K562 (cell line): ENCODE data around the gene IPO9. TPM values are rescaled to one million over a fixed set of nuclear protein-coding genes. Genes with fewer than 3 reads are reported as not detected.

Experiments
- CBX2 ChIP-seq: fragments of 200-600 bp; sonication (generic); IDR thresholded peaks from one replicate; pipeline ENCODE4 v1.6.1; 2012; ENCODE audit warnings: mild to moderate bottlenecking, low read length, inconsistent platforms; ENCODE audit not compliant: insufficient read depth, poor library complexity, severe bottlenecking
- E2F5 ChIP-seq: sonication (generic); formaldehyde crosslinking; IDR thresholded peaks from 2 replicates; pipeline ENCODE4 v1.8.0; 2022; ENCODE audit warnings: mild to moderate bottlenecking, missing genetic modification reagents
- HCFC1 ChIP-seq: IDR thresholded peaks from 2 replicates; pipeline ENCODE4 v1.6.1; 2012; ENCODE audit warnings: low read depth, low read length, improper control_type of control experiment
- KLF1 ChIP-seq: fragments of 450-650 bp; IDR thresholded peaks from 2 replicates; pipeline ENCODE4 v1.6.1; 2016; ENCODE audit warnings: missing genetic modification characterization, missing compliant biosample characterization
- MYC ChIP-seq, 2 experiments: fragments of 250-450 bp in 1 of 2; sonication (Bioruptor Pico) in 1 of 2; IDR thresholded peaks; 2 replicates each; pipeline versions ENCODE4 v1.5.1 to v1.6.1; 2012 to 2021; ENCODE audit warnings: low read depth in 2 of 2, borderline replicate concordance in 1 of 2, improper control_type of control experiment in 1 of 2, low read length in 1 of 2, mild to moderate bottlenecking in 1 of 2, moderate library complexity in 1 of 2
- SIN3B ChIP-seq: fragments of 450-650 bp; IDR thresholded peaks from 2 replicates; pipeline ENCODE4 v1.6.1; 2017; ENCODE audit warnings: low read depth, mild to moderate bottlenecking, moderate library complexity
- SIRT6 ChIP-seq: IDR thresholded peaks from one replicate; pipeline ENCODE4 v1.6.1; 2012; ENCODE audit warnings: low read depth, mild to moderate bottlenecking, control low read depth, inconsistent platforms, low read length, moderate library complexity
- ZNF12 ChIP-seq: sonication (generic); formaldehyde crosslinking; IDR thresholded peaks from 2 replicates; pipeline ENCODE4 v1.4.0; 2020; ENCODE audit warnings: mild to moderate bottlenecking, missing genetic modification reagents
- ZNF324 ChIP-seq: fragments of 250-450 bp; sonication (Bioruptor Pico); IDR thresholded peaks from 2 replicates; pipeline ENCODE4 v1.4.0; 2020; ENCODE audit warnings: mild to moderate bottlenecking
- ZNF592 ChIP-seq: fragments of 450-650 bp; IDR thresholded peaks from 2 replicates; pipeline ENCODE4 v1.6.1; 2017; ENCODE audit warnings: antibody characterized with exemption, mild to moderate bottlenecking
- polyA plus RNA-seq, 8 experiments: library from polyadenylated mRNA; depleted of rRNA in 4 of 8; stranded (reverse) in 5 of 8; unstranded in 3 of 8; fragments of >200 nt; fragmentation: Nextera tagmentation in 2 of 8; fragmentation: Illumina TruSeq in 1 of 8; extraction: Ambion mirVana in 2 of 8; extraction: Trizol in 1 of 8; gene quantifications; 2 replicates each; pipeline versions ENCODE4 v1.2.1 to v1.2.3, GENCODE V29; 2011 to 2014; ENCODE audit warnings: inconsistent platforms in 1 of 8, missing spikeins in 1 of 8
- total RNA-seq, 7 experiments: library from RNA; depleted of rRNA in 6 of 7; stranded (reverse); fragments of >200 nt in 6 of 7; fragmentation: Illumina TruSeq in 2 of 7; extraction: Trizol in 2 of 7; gene quantifications; 2 replicates each; pipeline versions ENCODE4 v1.2.1 to v1.2.3, GENCODE V29; 2011 to 2021; ENCODE audit warnings: low replicate concordance in 1 of 7
- TF ChIP-seq, protein P1 (sequence below), 2 experiments: IDR thresholded peaks; 2 replicates each; pipeline ENCODE4 v1.6.1; 2012; ENCODE audit warnings: improper control_type of control experiment in 2 of 2, low read depth in 2 of 2, low read length in 2 of 2, borderline replicate concordance in 1 of 2
- TF ChIP-seq, protein P2 (sequence below), 3 experiments: fragments of 200-800 bp in 1 of 3; sonication (Bioruptor generic) in 1 of 3; sonication (generic) in 1 of 3; formaldehyde crosslinking in 1 of 3; IDR thresholded peaks; 2 replicates each; pipeline versions ENCODE4 v1.6.1 to v1.8.0; 2016 to 2022; ENCODE audit warnings: mild to moderate bottlenecking in 2 of 3, missing compliant biosample characterization in 2 of 3, missing genetic modification characterization in 2 of 3, missing genetic modification reagents in 1 of 3
- TF ChIP-seq, protein P3 (sequence below), 2 experiments: IDR thresholded peaks in 1 of 2; conservative IDR thresholded peaks in 1 of 2; 2 replicates each; pipeline ENCODE4 v1.6.1; 2016; ENCODE audit warnings: low read depth in 2 of 2, mild to moderate bottlenecking in 1 of 2, missing compliant biosample characterization in 1 of 2, missing genetic modification characterization in 1 of 2, moderate library complexity in 1 of 2

The IPO9 gene
- total and polyA plus RNA-seq, 9 of the 15 experiments (the other 6 are each of a cell fraction or from before 2014, with no cell fraction given) = 27.9 to 78.6 (median 43.9) TPM

GRCh38 chr1:201841265-201841912, 12.4 kb downstream of the IPO9 start (continued):
- TF ChIP-seq, protein P1, sequence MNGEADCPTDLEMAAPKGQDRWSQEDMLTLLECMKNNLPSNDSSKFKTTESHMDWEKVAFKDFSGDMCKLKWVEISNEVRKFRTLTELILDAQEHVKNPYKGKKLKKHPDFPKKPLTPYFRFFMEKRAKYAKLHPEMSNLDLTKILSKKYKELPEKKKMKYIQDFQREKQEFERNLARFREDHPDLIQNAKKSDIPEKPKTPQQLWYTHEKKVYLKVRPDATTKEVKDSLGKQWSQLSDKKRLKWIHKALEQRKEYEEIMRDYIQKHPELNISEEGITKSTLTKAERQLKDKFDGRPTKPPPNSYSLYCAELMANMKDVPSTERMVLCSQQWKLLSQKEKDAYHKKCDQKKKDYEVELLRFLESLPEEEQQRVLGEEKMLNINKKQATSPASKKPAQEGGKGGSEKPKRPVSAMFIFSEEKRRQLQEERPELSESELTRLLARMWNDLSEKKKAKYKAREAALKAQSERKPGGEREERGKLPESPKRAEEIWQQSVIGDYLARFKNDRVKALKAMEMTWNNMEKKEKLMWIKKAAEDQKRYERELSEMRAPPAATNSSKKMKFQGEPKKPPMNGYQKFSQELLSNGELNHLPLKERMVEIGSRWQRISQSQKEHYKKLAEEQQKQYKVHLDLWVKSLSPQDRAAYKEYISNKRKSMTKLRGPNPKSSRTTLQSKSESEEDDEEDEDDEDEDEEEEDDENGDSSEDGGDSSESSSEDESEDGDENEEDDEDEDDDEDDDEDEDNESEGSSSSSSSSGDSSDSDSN (IDR thresholded peaks at IDR 0.05; ENCODE audit: borderline replicate concordance in 1 of 2, low read depth in 2 of 2, low read length in 2 of 2) = no peak
- TF ChIP-seq KLF1 (tag) = no peak
- TF ChIP-seq HCFC1 = no peak
- TF ChIP-seq ZNF592 = 0 out of 2 replicates have a peak, but pooled peaks have one; percentile 13
- TF ChIP-seq E2F5 (CRISPR knock-in tag) = no peak
- no peak for TF ChIP-seq ZNF12 (CRISPR knock-in tag)
- TF ChIP-seq CBX2 = no peak
- no peak for TF ChIP-seq ZNF324
- TF ChIP-seq, protein P2, sequence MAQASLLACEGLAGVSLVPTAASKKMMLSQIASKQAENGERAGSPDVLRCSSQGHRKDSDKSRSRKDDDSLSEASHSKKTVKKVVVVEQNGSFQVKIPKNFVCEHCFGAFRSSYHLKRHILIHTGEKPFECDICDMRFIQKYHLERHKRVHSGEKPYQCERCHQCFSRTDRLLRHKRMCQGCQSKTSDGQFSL (CRISPR knock-in tag; IDR thresholded peaks at IDR 0.05) = no peak
- TF ChIP-seq, protein P2 (tag; IDR thresholded peaks at IDR 0.05) = no peak
- TF ChIP-seq, protein P3, sequence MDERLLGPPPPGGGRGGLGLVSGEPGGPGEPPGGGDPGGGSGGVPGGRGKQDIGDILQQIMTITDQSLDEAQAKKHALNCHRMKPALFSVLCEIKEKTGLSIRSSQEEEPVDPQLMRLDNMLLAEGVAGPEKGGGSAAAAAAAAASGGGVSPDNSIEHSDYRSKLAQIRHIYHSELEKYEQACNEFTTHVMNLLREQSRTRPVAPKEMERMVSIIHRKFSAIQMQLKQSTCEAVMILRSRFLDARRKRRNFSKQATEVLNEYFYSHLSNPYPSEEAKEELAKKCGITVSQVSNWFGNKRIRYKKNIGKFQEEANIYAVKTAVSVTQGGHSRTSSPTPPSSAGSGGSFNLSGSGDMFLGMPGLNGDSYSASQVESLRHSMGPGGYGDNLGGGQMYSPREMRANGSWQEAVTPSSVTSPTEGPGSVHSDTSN (CRISPR knock-in tag; IDR thresholded peaks at IDR 0.05; ENCODE audit: low read depth) = no peak
- TF ChIP-seq, protein P3 (tag; conservative IDR thresholded peaks at IDR 0.05; ENCODE audit: low read depth) = peak; percentile 67; the same call in 1 of the 2 replicates
- TF ChIP-seq MYC (IDR thresholded peaks at IDR 0.05; ENCODE audit: low read depth, low read length) = no peak
- no peak for TF ChIP-seq MYC (CRISPR knock-in tag; IDR thresholded peaks at IDR 0.05; ENCODE audit: borderline replicate concordance, low read depth)
- TF ChIP-seq SIRT6 = no peak
- TF ChIP-seq SIN3B = no peak
